Measurements from ENCODE around the gene IVL.

IVL gene

DNA sequence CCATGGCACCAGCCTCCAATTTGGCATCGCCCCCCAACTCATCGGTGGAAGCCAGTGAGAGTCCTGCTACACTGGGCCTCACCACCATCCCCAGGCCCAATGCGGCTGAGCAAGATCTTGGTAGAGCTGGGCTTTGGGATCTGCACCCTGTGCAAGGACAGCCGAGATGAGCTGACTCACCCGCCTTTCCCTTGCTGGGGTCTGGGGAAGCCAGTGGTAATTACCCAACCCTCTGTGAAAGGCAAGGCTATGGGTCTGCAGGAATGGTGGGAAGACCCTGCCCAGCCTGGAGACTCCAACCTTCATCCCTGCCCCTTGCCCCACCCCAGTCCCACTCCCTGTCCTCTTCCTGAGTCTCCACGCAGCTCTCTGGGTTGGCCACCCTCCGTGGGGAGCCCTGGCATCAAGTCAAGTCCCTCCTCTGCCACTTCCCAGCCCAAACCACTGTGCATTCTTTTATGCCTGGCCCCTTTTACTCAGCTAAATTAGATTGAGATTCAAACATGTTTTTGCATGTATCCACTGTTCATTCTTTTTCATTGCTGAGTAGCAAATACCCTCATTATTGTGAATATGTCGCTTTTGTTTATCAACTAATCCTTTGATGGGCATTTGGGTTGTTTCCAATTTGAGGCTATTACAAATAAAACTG is 21.5 kb upstream of the IVL start:
- DNase-seq (ENCODE audit: low read depth), result no peak

DNA sequence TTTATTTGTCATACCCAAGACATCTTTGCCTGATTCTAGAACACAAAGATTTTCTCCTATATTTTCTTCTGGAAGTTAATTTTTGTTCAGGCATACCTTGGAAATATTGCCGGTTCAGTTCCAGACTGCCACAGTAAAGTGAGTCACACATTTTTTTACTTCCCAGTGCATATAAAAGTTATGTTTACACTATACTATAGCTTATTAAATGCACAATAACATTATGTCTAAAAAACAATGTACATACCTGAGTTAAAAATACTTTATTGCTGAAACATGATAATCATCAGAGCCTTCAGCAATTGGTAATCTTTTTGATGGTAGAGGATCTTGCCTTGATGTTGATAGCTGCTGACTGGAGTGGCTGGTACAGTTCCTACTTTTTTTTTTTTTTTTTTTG is 20.2 kb upstream of the IVL start:
- no peak for DNase-seq (ENCODE audit: low read depth)

DNA sequence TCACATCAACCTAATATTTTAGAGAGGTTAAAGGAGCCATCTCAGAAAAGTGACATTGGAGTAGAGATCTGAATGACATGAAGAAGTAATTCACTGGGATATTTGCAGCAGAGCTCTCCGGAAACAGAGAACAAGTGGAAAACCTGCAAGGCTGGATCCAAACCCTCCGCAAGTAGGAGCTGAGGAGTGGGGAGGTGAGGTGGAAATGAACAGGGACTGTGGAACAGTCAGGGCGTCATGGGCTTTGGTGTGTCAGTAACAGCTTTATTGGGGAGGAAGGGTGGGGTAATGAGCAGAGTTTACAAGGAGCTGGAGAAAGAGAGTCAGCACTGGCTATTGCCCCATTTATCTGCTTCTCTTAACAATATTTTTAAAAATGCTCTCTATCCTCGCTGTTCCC is 9.3 kb upstream of the IVL start:
- DNase-seq (ENCODE audit: low read depth), result no peak

DNA sequence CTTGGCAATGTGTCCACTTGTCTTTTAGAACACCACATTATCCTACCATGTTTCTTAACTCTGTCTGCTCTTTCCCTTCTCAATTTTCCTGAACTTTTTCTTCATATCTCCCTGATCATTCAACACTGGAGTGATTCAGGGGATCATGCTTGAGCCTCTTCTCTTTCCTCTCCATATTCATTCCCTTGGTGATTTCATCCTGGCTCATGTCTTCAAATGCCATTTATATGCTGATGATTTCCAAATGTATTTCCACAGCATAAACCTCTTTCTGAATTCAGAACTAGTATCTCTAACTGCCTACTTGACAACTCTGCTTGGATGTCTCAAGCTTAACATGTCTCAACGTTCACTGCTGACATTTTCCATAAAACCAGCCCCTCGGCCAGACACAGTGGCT is 8.5 kb upstream of the IVL start:
- DNase-seq (ENCODE audit: low read depth), result no peak

DNA sequence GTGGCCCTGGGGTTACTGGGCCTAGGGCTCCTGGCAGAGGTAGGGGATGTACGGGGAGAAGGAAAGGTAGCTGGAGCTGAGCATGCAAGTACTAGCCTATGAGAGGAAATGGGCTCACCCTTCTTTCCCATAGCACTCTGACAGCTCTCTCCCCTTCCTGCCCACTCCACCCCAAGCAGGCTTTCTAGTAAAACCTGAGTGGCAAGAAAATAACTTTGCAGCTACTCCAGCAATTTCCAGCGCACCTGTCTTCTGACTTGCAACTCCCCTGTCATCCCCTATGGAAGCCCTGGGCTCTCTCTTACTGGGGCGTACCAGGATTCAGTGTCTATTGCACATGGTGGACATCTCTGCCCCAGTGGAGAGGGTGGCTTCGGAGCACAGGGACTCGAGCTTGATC is 6.7 kb upstream of the IVL start:
- DNase-seq (ENCODE audit: low read depth), result no peak

DNA sequence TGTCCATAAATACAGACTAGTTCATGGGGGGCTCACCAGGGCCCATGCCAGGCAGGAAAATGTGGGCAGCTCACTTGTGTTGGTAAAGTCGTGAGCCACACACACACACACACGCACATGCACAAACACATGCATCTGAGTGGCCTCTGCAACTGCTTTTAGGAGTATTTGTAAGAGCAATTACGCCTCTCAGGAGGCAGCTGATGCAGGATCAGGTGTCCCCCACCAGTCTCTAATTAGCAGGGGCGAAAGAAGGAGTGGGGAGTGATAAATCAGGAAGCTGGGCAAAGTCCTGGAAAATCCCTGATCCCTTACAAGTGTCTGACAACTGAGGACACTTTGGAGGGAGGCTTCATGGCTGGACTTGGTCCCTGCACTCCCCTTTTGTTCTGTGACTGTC is 5.7 kb upstream of the IVL start:
- no peak for DNase-seq (ENCODE audit: low read depth)

DNA sequence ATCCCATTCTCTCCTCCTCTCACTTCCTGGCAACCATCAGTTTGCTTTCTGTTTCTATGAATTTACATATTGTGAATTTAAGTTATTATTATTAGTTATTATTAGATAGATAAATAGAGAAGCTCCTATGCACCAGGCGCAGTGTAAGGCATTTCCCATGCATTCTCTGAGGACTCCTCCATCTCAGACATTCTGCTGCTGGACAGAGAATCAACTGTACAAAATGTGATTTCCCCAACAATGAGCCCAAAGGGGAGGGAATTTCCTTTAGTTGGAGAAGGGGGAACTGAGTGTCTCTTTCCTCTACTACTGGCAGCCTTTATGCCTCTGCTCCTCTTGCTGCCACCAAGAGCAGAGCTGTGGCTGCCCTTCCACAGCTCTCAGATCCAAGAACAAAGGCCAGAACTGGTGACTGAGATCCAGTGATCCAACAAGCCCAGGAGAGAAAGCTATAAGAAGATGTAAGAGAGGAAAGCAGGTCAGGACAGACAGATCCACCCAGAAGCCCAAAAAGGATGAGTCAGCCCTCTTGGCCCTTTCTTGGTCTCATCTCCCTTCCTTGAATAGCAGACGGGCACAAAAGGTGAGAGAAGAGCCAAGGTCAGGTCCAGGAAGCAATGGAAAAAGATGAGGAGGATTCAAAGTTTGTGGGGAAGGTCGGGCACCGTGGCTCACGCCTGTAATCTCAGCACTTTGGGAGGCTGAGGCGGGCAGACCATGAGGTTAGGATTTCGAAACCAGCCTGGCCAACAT is 3.5 kb upstream of the IVL start:
- no peak for DNase-seq (ENCODE audit: low read depth)

DNA sequence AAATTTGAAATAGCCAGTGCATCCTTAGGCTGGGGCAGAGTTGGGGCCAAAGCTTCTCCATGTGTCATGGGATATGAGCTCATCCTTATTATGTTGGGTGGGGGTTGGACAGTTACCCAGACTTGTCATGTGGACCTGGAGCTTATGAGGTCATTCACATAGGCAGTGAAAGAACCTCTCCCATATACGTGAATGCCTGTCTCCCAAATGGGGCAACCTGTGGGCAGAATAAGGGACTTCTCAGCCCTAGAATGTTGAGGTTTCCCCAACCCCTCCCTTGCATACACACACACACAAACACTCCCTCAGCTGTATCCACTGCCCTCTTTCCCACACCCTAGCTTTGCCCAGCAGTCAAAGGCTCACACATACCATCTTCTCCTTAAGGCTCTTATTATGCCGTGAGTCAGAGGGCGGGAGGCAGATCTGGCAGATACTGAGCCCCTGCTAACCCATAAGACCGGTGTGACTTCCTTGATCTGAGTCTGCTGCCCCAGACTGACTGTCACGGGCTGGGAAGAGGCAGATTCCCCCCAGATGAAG is 2.3 kb upstream of the IVL start:
- no peak for DNase-seq (ENCODE audit: low read depth)

DNA sequence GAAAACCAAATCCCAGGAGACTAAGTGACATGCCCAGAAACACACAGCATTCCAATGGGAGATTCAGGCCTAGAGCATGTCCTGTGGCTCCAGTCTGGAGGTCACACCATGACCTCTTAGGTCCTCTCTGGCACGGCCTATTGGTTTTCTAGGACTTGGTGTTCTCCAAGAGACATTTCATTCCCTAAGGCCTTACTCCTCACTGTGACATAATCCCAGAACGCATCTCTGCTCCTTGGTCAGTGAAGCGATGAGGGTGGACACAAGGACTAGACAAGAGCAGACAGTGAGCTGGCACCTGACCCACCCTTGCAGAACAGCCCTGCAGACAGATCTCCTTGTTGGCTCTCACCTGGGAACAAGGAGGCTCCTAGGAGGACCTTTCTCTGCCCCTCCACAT is 860 bp downstream of the IVL start:
- DNase-seq (ENCODE audit: low read depth), result no peak

DNA sequence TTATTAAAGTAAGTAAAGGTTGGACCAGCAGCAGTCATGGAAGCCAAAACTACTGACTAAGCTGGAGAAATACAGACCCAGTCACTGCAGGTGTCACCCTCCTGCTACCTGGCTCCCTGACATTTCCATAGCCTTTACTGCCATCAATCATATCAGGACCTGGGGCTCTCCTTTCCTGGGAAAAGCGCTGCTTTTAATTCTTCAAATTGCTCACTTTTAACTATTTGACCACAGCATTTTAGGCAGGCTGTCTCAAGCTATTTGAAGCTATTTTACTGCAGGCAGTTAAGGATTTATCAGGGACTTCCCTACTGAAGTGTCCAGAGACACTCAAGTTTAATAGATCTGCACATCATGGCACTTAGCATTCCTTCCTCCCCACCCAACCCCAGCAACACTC is 4.1 kb downstream of the IVL start:
- DNase-seq (ENCODE audit: low read depth), result no peak

DNA sequence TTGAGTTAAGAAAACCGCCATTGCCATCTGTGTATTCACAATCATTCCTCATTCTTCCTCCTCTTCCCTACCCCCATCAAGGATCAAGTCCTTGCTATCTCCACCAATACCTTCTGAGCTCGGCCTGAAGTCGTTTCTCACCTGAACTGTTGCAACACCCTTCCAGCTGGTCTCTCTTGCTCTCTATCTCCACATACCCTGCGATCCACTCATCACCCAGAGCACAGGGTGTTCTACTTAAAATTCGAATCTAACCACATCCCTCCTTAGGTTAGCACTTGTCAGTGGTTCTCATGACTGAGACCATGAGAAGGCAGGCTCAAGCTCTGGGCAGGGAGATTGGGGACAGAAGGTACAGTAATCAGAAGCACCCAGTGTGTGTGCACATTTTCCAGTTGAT is 4.6 kb downstream of the IVL start:
- DNase-seq (ENCODE audit: low read depth), result no peak

DNA sequence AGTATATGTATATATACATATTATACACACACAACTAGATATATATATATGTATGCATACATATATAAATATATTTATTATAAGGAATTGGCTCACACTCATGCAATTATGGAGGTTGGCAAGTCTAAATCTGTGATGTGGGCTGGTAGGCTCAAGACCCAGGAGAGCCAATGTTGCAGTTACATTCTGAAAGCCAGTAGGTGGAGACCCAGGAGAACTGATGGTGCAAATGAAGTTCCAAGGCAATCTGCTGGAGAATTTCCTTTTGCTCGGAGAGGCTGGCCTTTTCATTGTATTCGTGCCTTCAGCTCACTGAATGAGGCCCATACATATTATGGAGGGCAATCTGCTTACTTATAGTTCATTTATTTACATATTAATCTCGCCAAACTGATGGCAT is 9.4 kb downstream of the IVL start:
- no peak for DNase-seq (ENCODE audit: low read depth)

DNA sequence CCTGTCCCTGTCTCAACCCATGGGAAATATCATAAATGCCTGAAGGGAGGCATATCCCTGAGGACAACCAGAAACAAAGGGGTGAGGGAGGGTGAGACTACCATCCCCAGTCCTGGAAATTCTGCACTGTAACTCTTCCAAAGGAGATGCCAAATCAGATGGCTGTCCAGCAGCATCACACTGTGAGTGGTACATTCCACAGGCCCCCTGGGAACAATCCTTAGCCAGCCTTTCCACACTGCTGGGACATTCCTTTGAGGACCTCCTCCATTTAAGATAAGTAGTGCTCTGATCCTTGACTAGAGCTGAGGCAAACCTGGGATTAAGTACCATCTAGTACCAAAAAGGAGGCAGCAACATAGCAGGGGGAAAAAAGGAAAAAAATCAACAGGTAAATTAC is 10.7 kb downstream of the IVL start:
- DNase-seq (ENCODE audit: low read depth), result no peak

DNA sequence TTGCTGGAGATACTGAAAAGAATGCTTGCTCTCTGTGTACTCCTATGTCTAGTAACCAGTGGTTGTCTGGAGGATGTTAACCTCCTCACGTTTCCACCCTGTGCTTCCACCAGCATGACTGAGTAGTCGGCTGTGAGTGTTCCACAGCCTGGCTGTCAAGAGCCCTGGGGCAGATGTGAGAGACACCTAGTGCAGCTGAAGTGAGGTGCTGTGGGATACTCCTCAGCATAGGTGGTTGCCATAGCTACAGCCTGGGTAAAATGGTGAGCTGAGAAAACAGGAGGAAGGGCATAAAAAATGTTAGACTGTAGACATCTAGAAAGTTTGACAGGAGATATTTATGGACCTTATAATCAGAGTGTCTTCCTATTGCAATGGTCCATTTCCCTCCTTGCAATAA is 15.8 kb downstream of the IVL start:
- no peak for DNase-seq (ENCODE audit: low read depth)

DNA sequence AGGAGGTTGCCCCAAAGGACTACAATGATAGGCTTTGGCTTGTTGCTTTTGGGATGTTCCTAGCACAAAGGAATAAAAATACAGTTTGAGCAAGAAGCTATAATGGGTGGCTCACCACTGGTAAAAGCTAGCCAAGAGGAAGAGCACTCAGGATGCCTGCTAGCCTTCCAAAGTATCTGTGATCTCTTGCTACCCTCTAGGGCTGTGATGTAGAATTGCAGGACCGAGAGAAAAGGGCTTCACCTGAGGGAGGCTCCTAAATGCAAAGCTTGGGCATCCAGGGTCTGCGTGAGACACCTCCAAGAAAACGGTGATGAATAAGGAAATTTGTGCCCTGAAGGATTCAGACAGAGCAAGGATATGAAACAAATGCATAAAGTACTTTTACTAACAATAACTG is 17.7 kb downstream of the IVL start:
- no peak for DNase-seq (ENCODE audit: low read depth)

DNA sequence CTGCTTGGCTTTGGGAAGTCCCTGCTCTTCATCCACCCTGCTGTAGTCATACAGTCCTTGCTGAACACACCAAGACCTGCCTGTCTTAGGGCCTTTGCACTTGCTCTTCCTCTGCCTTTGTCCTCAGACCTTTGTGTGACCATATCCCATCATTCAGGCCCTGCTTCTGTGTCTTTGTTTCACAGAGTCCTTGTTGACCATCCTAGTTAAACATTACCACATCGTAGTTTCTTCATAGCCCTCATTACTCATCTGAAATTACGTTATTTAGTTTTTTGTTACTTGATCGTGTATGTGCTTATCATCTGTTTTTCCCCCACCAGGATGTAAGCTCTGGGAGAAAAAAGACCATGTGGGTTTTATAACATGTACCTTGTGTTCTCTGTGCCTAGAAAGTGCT is 20.3 kb downstream of the IVL start:
- no peak for DNase-seq (ENCODE audit: low read depth)

DNA sequence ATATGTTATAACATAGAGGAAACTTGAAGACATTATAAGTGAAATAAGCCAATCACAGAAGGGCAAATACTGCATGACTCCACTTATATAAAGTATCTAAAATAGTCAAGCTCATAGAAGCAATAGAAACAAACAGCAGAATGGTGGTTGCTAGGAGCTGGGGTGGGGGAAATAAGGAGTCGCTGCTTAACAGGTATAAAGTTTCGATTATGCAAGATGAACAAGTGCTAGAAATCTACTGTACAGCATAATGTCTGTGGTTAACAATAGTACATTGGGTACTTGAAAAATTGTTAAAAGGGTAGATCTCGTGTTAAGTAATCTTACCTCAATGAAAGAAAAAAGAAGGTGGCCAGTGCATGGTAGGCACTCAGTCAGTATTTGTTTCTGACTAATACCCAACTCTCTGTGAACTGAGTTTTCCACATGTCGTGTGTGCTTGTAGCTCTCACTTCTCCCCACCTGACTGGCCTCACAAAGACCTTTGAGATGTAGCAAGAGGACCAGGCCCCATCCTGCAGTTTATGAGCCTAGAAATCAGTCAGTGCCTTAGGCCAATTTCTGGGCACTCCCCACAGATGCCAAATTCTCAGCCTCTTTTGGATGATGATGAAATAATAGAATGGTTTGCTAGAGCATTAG is 23.9 kb downstream of the IVL start:
- no peak for DNase-seq (ENCODE audit: low read depth)

DNA sequence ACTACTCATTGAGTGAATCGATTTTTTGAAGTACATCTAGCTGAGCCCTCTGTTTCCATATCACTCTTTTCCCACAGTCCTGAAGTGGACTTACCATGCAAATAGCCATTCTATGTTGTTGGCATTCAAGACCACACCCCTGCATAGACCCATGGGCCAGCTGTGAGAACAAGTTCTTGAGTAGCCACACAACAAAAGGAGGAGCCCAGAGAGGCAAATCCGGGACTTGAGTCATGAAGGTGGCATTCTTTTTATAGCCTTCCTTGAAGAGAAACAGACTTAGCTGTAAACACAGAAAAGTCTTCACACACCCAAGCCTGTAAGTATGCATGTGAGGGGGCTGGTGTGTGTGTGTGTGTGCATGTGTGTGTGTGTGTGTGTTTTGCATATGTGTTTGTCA is 24.9 kb downstream of the IVL start:
- DNase-seq (ENCODE audit: low read depth), result no peak

DNA sequence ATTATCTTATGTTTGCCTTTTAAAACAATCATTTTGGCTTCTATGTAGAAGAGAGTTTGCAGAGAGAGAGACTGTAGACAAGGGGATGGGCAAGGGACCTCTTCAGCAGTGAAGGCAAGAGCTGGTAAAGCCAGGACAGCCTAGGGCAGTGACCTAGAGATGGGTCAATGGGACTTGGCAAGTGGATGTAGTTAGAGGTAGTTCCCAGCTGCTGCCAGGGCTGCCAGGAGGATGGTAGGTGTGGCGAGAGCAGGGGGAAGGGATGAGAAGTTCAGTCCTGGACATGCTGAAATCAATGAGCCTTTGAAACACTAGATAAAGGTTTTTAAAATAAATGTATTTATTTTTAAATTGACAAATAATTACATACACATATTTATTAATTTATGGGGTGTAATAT is 32.3 kb downstream of the IVL start:
- no peak for DNase-seq (ENCODE audit: low read depth)

DNA sequence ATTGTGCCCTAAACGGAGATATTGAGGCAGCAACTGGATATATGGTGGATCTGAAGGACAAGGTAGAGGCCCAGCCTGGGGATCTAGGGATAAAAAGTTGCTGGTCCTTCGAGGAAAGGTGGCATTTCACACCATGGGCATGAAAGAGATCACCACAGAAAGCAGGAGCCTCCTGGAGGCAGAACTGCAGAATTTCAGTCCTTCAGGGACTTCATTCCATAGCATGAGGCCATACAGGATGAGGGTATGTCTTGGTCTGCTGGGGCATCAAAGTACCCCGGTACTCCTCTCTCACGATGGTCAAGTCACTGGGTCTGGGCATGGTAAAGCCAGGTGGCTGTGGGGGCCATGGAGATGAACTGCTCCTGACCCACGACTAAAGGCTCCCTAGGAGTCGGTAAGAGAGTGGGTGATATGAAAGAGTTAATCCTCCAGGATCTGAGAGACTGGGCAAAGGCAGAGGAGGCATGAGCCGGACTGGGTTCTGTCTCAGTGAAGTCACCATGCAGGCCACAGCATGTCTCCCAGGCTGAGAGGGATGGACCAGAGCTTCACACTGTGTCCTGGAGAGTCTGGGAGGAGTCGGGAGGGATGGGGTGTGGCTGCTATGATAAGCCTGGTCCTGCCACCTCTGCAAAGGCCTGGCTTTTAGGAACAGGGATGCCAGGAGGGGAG is 32.8 kb downstream of the IVL start:
- DNase-seq (ENCODE audit: low read depth), result no peak

DNA sequence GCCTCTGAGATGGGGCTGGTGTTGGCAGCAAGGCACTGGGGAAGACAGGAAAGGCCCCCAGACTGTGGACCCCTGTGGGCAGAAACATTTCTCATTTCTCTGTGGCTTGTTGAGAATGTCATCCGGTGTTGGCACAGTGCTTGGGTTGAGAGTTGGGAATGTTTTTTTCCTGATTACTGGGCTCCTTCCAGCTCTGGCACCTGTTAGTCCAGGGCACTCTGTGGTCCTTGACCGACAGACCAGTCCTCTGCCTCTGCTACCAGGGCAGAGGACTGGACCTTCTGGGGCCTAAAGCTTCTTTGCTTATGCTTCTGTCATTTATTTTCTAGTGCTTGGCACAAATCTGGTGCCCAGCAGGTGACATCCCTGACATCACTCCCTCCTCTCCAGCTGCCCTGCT is 33.8 kb downstream of the IVL start:
- DNase-seq (ENCODE audit: low read depth), result no peak

DNA sequence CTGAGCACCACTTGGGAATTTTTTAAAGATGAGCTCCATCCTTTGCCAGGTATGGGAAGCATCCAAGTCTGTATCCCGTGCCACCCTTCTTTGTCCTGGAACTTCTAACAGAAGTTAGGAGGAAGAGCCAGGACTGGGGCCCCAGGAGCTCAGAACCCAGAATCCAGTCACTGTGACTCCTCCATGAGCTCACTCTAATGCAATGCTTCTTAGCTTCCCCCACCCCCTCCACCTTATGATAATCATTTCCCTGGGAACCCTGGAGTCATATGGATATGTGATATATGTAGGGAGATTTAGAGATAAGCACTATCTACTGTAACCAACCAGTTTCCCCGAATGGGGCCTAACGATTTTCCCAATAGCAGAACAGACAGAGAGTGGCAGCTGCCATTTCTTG is 37.9 kb downstream of the IVL start:
- DNase-seq (ENCODE audit: low read depth), result no peak

Measured in stimulated activated CD8-positive, alpha-beta memory T cell treated with anti-CD3 and anti-CD28 coated beads, Interleukin-7, amount 100 ng/mL, for 24 hours (primary cell).